GM21447 (cell line): ENCODE results near the gene TMEM132E.

Experiments
- ATAC-seq: cut with Tn5 transposase; IDR thresholded peaks from one replicate; pipeline ENCODE4 v1.9.1; 2021; ENCODE audit not compliant: unreplicated experiment

Gene TMEM132E

GRCh38 chr17:34633760-34634159, 54.4 kb downstream of the TMEM132E start:
- no peak for ATAC-seq

GRCh38 chr17:34634551-34635160, 55.3 kb downstream of the TMEM132E start:
- no peak for ATAC-seq

GRCh38 chr17:34635876-34636275, 56.5 kb downstream of the TMEM132E start:
- no peak for ATAC-seq

GRCh38 chr17:34637041-34637547, 57.7 kb downstream of the TMEM132E start:
- ATAC-seq = no peak

GRCh38 chr17:34637548-34638525, 58.5 kb downstream of the TMEM132E start:
- no peak for ATAC-seq

GRCh38 chr17:34638526-34639260, 59.3 kb downstream of the TMEM132E start:
- ATAC-seq = no peak

- no peak for ATAC-seq
Observed at GRCh38 chr17:34639706-34640425, 60.5 kb downstream of the TMEM132E start.

- ATAC-seq = no peak
Observed at GRCh38 chr17:34641368-34641767, 62.0 kb downstream of the TMEM132E start.

- ATAC-seq = no peak
Observed at GRCh38 chr17:34644941-34645550, 65.7 kb downstream of the TMEM132E start.

- ATAC-seq = no peak
Observed at GRCh38 chr17:34645594-34645993, 66.2 kb downstream of the TMEM132E start.

- no peak for ATAC-seq
Observed at GRCh38 chr17:34647511-34647910, 68.1 kb downstream of the TMEM132E start.

- ATAC-seq = no peak
Observed at GRCh38 chr17:34650051-34650750, 70.8 kb downstream of the TMEM132E start.

GRCh38 chr17:34651402-34651811, 72.0 kb downstream of the TMEM132E start:
- no peak for ATAC-seq

GRCh38 chr17:34652021-34652555, 72.7 kb downstream of the TMEM132E start:
- no peak for ATAC-seq

GRCh38 chr17:34653511-34653910, 74.1 kb downstream of the TMEM132E start:
- no peak for ATAC-seq

- no peak for ATAC-seq
Observed at GRCh38 chr17:34654276-34654880, 75.0 kb downstream of the TMEM132E start.

GRCh38 chr17:34654881-34655276, 75.5 kb downstream of the TMEM132E start:
- no peak for ATAC-seq

- ATAC-seq = no peak
Observed at GRCh38 chr17:34656801-34657200, 77.4 kb downstream of the TMEM132E start.
